Measurements from ENCODE around the gene POLR3C. TPM values are rescaled to one million over a fixed set of nuclear protein-coding genes. Genes with fewer than 3 reads are reported as not detected.
A peak's percentile ranks its signal among the peaks of the same experiment; 100 is the strongest.

The POLR3C gene
- total and polyA plus RNA-seq, 2 of the 13 experiments (the other 11 are each of a cell fraction or from before 2014, with no cell fraction given) = 15.5 to 24.3 TPM

- TF ChIP-seq SP4 (CRISPR knock-in tag; IDR thresholded peaks at IDR 0.05) = peak; percentile 83
- no peak for TF ChIP-seq ATRX (CRISPR knock-in tag; IDR thresholded peaks at IDR 0.05; ENCODE audit: borderline replicate concordance)
- TF ChIP-seq KAT8 (CRISPR knock-in tag; IDR thresholded peaks at IDR 0.05) = peak; percentile 67; the same call in 1 of the 2 replicates
- 0 out of 2 replicates have a peak, but pooled peaks have one; percentile 12 for TF ChIP-seq ISL2 (CRISPR knock-in tag; IDR thresholded peaks at IDR 0.05)
- TF ChIP-seq SP5 (CRISPR knock-in tag; IDR thresholded peaks at IDR 0.05; ENCODE audit: borderline replicate concordance, low read depth) = peak; percentile 91
- TF ChIP-seq ZFP41 (CRISPR knock-in tag; IDR thresholded peaks at IDR 0.05; ENCODE audit: borderline replicate concordance) = no peak
- no peak for TF ChIP-seq ZKSCAN1 (IDR thresholded peaks at IDR 0.05; ENCODE audit: low read length)
- no peak for TF ChIP-seq ZNF724P (CRISPR knock-in tag; IDR thresholded peaks at IDR 0.05; ENCODE audit: borderline replicate concordance)
- TF ChIP-seq FOXO1 (CRISPR knock-in tag; IDR thresholded peaks at IDR 0.05) = no peak
- TF ChIP-seq GFI1 (CRISPR knock-in tag; IDR thresholded peaks at IDR 0.05; ENCODE audit: borderline replicate concordance) = no peak
- peak; percentile 67; the same call in 1 of the 2 replicates for TF ChIP-seq MTERF4 (CRISPR knock-in tag; IDR thresholded peaks at IDR 0.05)
- peak; percentile 60 for TF ChIP-seq ASH2L (IDR thresholded peaks at IDR 0.05; ENCODE audit: insufficient read length, low read depth, low read length)
- no peak for TF ChIP-seq ZNF10 (CRISPR knock-in tag; IDR thresholded peaks at IDR 0.05; ENCODE audit: borderline replicate concordance, low read depth)
- TF ChIP-seq POGZ (CRISPR knock-in tag; IDR thresholded peaks at IDR 0.05) = peak; percentile 63
- TF ChIP-seq NCOA1 (CRISPR knock-in tag; IDR thresholded peaks at IDR 0.05) = no peak
- peak; percentile 43 for TF ChIP-seq ZFX (CRISPR knock-in tag; IDR thresholded peaks at IDR 0.05; ENCODE audit: low read depth)
- no peak for TF ChIP-seq PRPF4 (IDR thresholded peaks at IDR 0.05; ENCODE audit: low read depth, low read length, poor library complexity, severe bottlenecking)
- peak; percentile 59; the same call in 1 of the 2 replicates for TF ChIP-seq ZFP36L1 (CRISPR knock-in tag; IDR thresholded peaks at IDR 0.05)
- TF ChIP-seq, protein P1, sequence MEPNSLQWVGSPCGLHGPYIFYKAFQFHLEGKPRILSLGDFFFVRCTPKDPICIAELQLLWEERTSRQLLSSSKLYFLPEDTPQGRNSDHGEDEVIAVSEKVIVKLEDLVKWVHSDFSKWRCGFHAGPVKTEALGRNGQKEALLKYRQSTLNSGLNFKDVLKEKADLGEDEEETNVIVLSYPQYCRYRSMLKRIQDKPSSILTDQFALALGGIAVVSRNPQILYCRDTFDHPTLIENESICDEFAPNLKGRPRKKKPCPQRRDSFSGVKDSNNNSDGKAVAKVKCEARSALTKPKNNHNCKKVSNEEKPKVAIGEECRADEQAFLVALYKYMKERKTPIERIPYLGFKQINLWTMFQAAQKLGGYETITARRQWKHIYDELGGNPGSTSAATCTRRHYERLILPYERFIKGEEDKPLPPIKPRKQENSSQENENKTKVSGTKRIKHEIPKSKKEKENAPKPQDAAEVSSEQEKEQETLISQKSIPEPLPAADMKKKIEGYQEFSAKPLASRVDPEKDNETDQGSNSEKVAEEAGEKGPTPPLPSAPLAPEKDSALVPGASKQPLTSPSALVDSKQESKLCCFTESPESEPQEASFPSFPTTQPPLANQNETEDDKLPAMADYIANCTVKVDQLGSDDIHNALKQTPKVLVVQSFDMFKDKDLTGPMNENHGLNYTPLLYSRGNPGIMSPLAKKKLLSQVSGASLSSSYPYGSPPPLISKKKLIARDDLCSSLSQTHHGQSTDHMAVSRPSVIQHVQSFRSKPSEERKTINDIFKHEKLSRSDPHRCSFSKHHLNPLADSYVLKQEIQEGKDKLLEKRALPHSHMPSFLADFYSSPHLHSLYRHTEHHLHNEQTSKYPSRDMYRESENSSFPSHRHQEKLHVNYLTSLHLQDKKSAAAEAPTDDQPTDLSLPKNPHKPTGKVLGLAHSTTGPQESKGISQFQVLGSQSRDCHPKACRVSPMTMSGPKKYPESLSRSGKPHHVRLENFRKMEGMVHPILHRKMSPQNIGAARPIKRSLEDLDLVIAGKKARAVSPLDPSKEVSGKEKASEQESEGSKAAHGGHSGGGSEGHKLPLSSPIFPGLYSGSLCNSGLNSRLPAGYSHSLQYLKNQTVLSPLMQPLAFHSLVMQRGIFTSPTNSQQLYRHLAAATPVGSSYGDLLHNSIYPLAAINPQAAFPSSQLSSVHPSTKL (CRISPR knock-in tag; IDR thresholded peaks at IDR 0.05) = peak; percentile 53; the same call in 1 of the 2 replicates
- no peak; the same call in none of the 2 replicates for TF ChIP-seq THAP11 (CRISPR knock-in tag; IDR thresholded peaks at IDR 0.05)
- TF ChIP-seq ZNF354B (CRISPR knock-in tag; IDR thresholded peaks at IDR 0.05) = 0 out of 2 replicates have a peak, but pooled peaks have one; percentile 53
- TF ChIP-seq KMT2B (CRISPR knock-in tag; IDR thresholded peaks at IDR 0.05) = peak; percentile 38
- TF ChIP-seq SATB2 (CRISPR knock-in tag; IDR thresholded peaks at IDR 0.05) = 0 out of 2 replicates have a peak, but pooled peaks have one; percentile 48
- no peak for TF ChIP-seq TCF7L2 (IDR thresholded peaks at IDR 0.05; ENCODE audit: low read depth, low read length)
- TF ChIP-seq ZNF414 (CRISPR knock-in tag; IDR thresholded peaks at IDR 0.05) = 0 out of 2 replicates have a peak, but pooled peaks have one; percentile 65
- TF ChIP-seq, protein P2, sequence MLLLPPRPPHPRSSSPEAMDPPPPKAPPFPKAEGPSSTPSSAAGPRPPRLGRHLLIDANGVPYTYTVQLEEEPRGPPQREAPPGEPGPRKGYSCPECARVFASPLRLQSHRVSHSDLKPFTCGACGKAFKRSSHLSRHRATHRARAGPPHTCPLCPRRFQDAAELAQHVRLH (CRISPR knock-in tag; IDR thresholded peaks at IDR 0.05; ENCODE audit: borderline replicate concordance, low read depth) = no peak; the same call in 1 of the 2 replicates
These were observed 35.0 kb downstream of the POLR3C start, which contains the start of gene PIAS3 (continued) for GRCh38 chr1:145858901-145859490.
